ENCODE data around the gene KMT2E.

Gene KMT2E

GRCh38 chr7:105010504-105011130, 3.4 kb upstream of the KMT2E start:
- Histone ChIP-seq H4K8ac (ENCODE audit: low read depth, low read length) (no peak overlapping the region), H3K27ac (ENCODE audit: low read depth, low read length) (no peak overlapping the region), H3K9ac (ENCODE audit: low read length) (no peak overlapping the region), H2AFZ (ENCODE audit: insufficient read depth, low read length, poor library complexity) (no peak overlapping the region), H3K9me3 (ENCODE audit: insufficient read depth, low read depth, low read length) (no peaks in the 10 kb centered on the region), H2BK12ac (ENCODE audit: low read length) (no peak overlapping the region), H3K79me2 (ENCODE audit: control insufficient read depth, insufficient read depth, low read length, poor library complexity) (peaks cover 40% of the 10 kb centered on the region), H4K12ac (ENCODE audit: low read depth, low read length) (no peak overlapping the region), H2BK120ac (ENCODE audit: insufficient read depth, low read length, poor library complexity) (no peak overlapping the region), H3K4me3 (ENCODE audit: low read depth, low read length) (no peak overlapping the region), H3K4me1 (ENCODE audit: control insufficient read depth in 1 of 2, insufficient read depth in 2 of 2, low read length in 2 of 2) (peaks cover 4 to 9% of the 10 kb centered on the region in 2 experiments), H3K4me2 (ENCODE audit: low read length) (peak overlapping the region; percentile 64), H3K23ac (ENCODE audit: low read length) (no peak overlapping the region), H2BK5ac (ENCODE audit: low read depth, low read length, poor library complexity) (no peak overlapping the region), H3K36me3 (ENCODE audit: control insufficient read depth in 1 of 2, insufficient read depth in 2 of 2, low read length in 2 of 2) (peaks cover 3 to 4% of the 10 kb centered on the region in 2 experiments), H3K18ac (ENCODE audit: low read length) (no peak overlapping the region), H3K14ac (ENCODE audit: low read length) (no peak overlapping the region), H4K91ac (ENCODE audit: low read depth, low read length) (no peak overlapping the region), H3K79me1 (ENCODE audit: low read length) (peaks cover 30% of the 10 kb centered on the region), H3K4ac (ENCODE audit: low read depth, low read length) (peak overlapping the region; percentile 76), H2AK5ac (ENCODE audit: low read length) (no peak overlapping the region), H3K27me3 (ENCODE audit: insufficient read depth, low read length) (no peaks in the 10 kb centered on the region)
- peak in 1 of 2 donors; percentile 65 for DNase-seq
- WGBS (ENCODE audit: extremely low coverage, insufficient coverage, insufficient read length), result no CpG with 5 or more reads among the region's 5 CpGs

DNA sequence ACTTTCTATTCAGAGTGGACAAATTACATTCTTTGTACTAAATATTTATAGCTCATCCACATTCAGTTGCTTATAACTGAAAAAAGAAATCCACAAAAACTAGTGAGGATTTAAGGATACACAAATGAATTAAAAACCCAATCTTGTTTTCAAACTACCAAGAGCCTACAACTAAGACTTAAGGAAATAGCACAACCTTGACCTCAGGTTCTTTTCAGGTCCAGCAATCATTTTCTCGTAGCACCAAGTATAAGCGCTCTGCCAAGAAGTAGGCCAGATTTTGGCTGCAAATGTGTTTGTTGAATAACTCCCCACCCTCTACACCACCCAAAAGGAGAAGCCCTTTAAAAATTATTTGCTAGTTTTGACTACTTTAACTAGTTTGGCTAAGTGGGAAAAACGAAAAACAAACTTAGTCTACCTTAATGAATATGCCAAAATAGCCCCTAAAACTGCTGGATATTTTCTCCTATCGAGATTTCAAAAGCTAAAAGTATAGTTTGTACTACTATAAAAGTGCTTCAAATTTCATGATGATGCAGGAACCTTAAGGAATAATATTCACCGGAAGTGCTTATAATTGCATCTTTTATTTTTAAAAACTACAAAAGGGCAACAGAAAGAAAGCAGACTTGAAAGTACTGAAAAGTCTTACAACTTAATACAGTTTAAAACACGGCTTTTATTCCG, 2.7 kb upstream of the KMT2E start:
- no peak overlapping the region for H3K4me3 ChIP-seq (ENCODE audit: low read depth, low read length)
- DNase-seq, result peak in 1 of 2 donors; percentile 24
- no peak overlapping the region for H4K8ac ChIP-seq (ENCODE audit: low read depth, low read length)
- H3K27me3 ChIP-seq (ENCODE audit: insufficient read depth, low read length), result no peaks in the 10 kb centered on the region
- H3K14ac ChIP-seq (ENCODE audit: low read length), result no peak overlapping the region
- no peak overlapping the region for H2AK5ac ChIP-seq (ENCODE audit: low read length)
- H3K18ac ChIP-seq (ENCODE audit: low read length), result no peak overlapping the region
- no peak overlapping the region for H2BK5ac ChIP-seq (ENCODE audit: low read depth, low read length, poor library complexity)
- H3K27ac ChIP-seq (ENCODE audit: low read depth, low read length), result no peak overlapping the region
- peaks cover 30% of the 10 kb centered on the region for H3K79me1 ChIP-seq (ENCODE audit: low read length)
- no peak overlapping the region for H4K91ac ChIP-seq (ENCODE audit: low read depth, low read length)
- H3K4me2 ChIP-seq (ENCODE audit: low read length), result peak overlapping the region; percentile 75
- peaks cover 36% of the 10 kb centered on the region for H3K79me2 ChIP-seq (ENCODE audit: control insufficient read depth, insufficient read depth, low read length, poor library complexity)
- H3K36me3 ChIP-seq (ENCODE audit: control insufficient read depth in 1 of 2, insufficient read depth in 2 of 2, low read length in 2 of 2), result peaks cover 3 to 4% of the 10 kb centered on the region in 2 experiments
- no peak overlapping the region for H2BK12ac ChIP-seq (ENCODE audit: low read length)
- no CpG with 5 or more reads among the region's 7 CpGs for WGBS (ENCODE audit: extremely low coverage, insufficient coverage, insufficient read length)
- peaks cover 4 to 6% of the 10 kb centered on the region in 2 experiments for H3K4me1 ChIP-seq (ENCODE audit: control insufficient read depth in 1 of 2, insufficient read depth in 2 of 2, low read length in 2 of 2)
- no peak overlapping the region for H2BK120ac ChIP-seq (ENCODE audit: insufficient read depth, low read length, poor library complexity)
- H4K12ac ChIP-seq (ENCODE audit: low read depth, low read length), result no peak overlapping the region
- no peak overlapping the region for H3K23ac ChIP-seq (ENCODE audit: low read length)
- peak overlapping the region; percentile 99 for H3K4ac ChIP-seq (ENCODE audit: low read depth, low read length)
- H3K9ac ChIP-seq (ENCODE audit: low read length), result peak overlapping the region; percentile 63
- no peak overlapping the region for H2AFZ ChIP-seq (ENCODE audit: insufficient read depth, low read length, poor library complexity)
- H3K9me3 ChIP-seq (ENCODE audit: insufficient read depth, low read depth, low read length), result no peaks in the 10 kb centered on the region

DNA sequence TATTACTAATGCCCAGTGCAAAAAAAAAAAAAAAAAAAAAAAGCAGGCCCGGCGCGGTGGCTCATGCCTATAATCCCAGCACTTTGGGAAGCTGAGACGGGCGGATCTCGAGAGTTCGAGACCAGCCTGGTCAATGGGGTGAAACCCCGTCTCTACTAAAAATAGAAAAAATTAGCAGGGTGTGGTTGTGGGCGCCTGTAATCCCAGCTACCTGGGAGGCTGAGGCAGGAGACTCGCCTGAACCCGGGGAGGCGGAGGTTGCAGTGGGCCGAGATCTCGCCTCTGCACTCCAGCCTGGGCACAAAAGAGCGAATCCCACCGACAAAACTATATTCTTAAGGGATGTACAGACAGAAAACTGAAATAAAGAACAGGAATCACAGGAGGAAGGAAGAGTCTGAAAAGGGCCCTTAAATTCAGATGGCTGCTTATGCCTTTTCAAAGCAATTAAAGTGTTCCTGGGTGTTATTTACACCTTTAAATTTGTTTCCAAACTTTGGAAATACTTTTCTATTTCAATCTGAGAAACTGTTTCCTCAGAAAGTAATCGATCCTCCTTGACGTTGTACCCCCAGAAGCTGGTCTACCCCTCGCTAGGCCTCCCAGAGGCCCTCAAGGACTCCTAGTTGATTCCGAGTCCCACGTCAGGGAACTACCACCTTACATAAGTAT, 2.0 kb upstream of the KMT2E start:
- peaks cover 3 to 4% of the 10 kb centered on the region in 2 experiments for H3K36me3 ChIP-seq (ENCODE audit: control insufficient read depth in 1 of 2, insufficient read depth in 2 of 2, low read length in 2 of 2)
- H4K91ac ChIP-seq (ENCODE audit: low read depth, low read length), result peak overlapping the region; percentile 96
- H4K12ac ChIP-seq (ENCODE audit: low read depth, low read length), result peak overlapping the region; percentile 77
- H3K23ac ChIP-seq (ENCODE audit: low read length), result no peak overlapping the region
- H2BK120ac ChIP-seq (ENCODE audit: insufficient read depth, low read length, poor library complexity), result peak overlapping the region; percentile 98
- H3K9me3 ChIP-seq (ENCODE audit: insufficient read depth, low read depth, low read length), result no peaks in the 10 kb centered on the region
- H3K4me3 ChIP-seq (ENCODE audit: low read depth, low read length), result peak overlapping the region; percentile 81
- H2AK5ac ChIP-seq (ENCODE audit: low read length), result peak overlapping the region; percentile 93
- H2BK12ac ChIP-seq (ENCODE audit: low read length), result peak overlapping the region; percentile 13
- peaks cover 36% of the 10 kb centered on the region for H3K79me2 ChIP-seq (ENCODE audit: control insufficient read depth, insufficient read depth, low read length, poor library complexity)
- peak overlapping the region; percentile 95 for H3K14ac ChIP-seq (ENCODE audit: low read length)
- H3K9ac ChIP-seq (ENCODE audit: low read length), result peak overlapping the region; percentile 88
- peaks cover 2 to 6% of the 10 kb centered on the region in 2 experiments for H3K4me1 ChIP-seq (ENCODE audit: control insufficient read depth in 1 of 2, insufficient read depth in 2 of 2, low read length in 2 of 2)
- peak overlapping the region; percentile 70 for H2AFZ ChIP-seq (ENCODE audit: insufficient read depth, low read length, poor library complexity)
- H3K79me1 ChIP-seq (ENCODE audit: low read length), result peaks cover 30% of the 10 kb centered on the region
- peak overlapping the region; percentile 99 for H3K4ac ChIP-seq (ENCODE audit: low read depth, low read length)
- WGBS (ENCODE audit: extremely low coverage, insufficient coverage, insufficient read length), result no CpG with 5 or more reads among the region's 21 CpGs
- no peaks in the 10 kb centered on the region for H3K27me3 ChIP-seq (ENCODE audit: insufficient read depth, low read length)
- peak in 1 of 2 donors; percentile 37 for DNase-seq
- peak overlapping the region; percentile 99 for H3K27ac ChIP-seq (ENCODE audit: low read depth, low read length)
- peak overlapping the region; percentile 99 for H2BK5ac ChIP-seq (ENCODE audit: low read depth, low read length, poor library complexity)
- peak overlapping the region; percentile 70 for H3K4me2 ChIP-seq (ENCODE audit: low read length)
- H3K18ac ChIP-seq (ENCODE audit: low read length), result peak overlapping the region; percentile 90
- peak overlapping the region; percentile 94 for H4K8ac ChIP-seq (ENCODE audit: low read depth, low read length)

DNA sequence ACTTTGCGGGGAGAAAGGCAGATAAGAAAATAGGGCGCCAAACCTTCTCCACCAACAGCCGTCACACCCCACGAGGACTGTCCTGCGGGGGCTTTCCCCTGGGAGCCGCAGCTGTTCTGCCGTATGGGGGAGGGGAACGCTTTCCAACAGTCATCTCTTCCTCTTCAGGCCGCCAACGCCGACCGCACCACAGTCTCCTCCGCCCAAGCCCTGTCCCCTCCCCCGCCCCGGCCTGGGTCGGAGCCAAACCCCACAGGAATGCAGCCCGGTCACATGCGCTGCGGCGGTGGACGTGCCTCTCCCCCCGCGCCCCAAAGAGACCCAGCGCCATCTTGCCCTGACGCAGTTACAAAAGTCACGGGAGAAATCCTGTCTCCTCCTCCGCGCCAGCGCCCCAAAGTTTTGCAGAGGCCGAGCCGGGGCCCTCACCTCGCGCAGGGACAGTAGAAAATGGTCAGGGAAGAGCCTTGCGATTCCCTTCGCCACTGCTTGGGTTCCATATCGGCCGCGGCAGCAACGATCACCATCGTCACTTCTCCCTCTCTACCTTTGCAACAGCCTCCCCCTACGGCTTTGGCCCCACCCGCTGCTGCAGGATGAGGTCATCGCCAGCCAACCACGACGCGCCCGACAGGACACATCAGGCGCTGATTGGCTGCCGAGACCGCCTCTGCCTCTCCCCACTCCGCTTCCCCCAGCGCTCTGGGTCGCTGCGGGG, 1.3 kb upstream of the KMT2E start:
- Histone ChIP-seq H3K23ac (ENCODE audit: low read length) (no peak overlapping the region), H2BK5ac (ENCODE audit: low read depth, low read length, poor library complexity) (peak overlapping the region; percentile 99), H3K27ac (ENCODE audit: low read depth, low read length) (peak overlapping the region; percentile 99), H4K91ac (ENCODE audit: low read depth, low read length) (peak overlapping the region; percentile 98), H3K9me3 (ENCODE audit: insufficient read depth, low read depth, low read length) (no peaks in the 10 kb centered on the region), H3K79me2 (ENCODE audit: control insufficient read depth, insufficient read depth, low read length, poor library complexity) (peaks cover 32% of the 10 kb centered on the region), H3K9ac (ENCODE audit: low read length) (peak overlapping the region; percentile 95), H2BK12ac (ENCODE audit: low read length) (no peak overlapping the region), H2AFZ (ENCODE audit: insufficient read depth, low read length, poor library complexity) (peak overlapping the region; percentile 56), H3K36me3 (ENCODE audit: control insufficient read depth in 1 of 2, insufficient read depth in 2 of 2, low read length in 2 of 2) (peaks cover 3 to 4% of the 10 kb centered on the region in 2 experiments), H3K79me1 (ENCODE audit: low read length) (peaks cover 30% of the 10 kb centered on the region), H3K14ac (ENCODE audit: low read length) (peak overlapping the region; percentile 98), H2BK120ac (ENCODE audit: insufficient read depth, low read length, poor library complexity) (peak overlapping the region; percentile 98), H3K18ac (ENCODE audit: low read length) (peak overlapping the region; percentile 98), H3K4ac (ENCODE audit: low read depth, low read length) (peak overlapping the region; percentile 97), H4K8ac (ENCODE audit: low read depth, low read length) (peak overlapping the region; percentile 99), H3K4me3 (ENCODE audit: low read depth, low read length) (peak overlapping the region; percentile 96), H3K4me2 (ENCODE audit: low read length) (peak overlapping the region; percentile 80), H2AK5ac (ENCODE audit: low read length) (peak overlapping the region; percentile 93), H4K12ac (ENCODE audit: low read depth, low read length) (peak overlapping the region; percentile 77), H3K4me1 (ENCODE audit: control insufficient read depth in 1 of 2, insufficient read depth in 2 of 2, low read length in 2 of 2) (peaks cover 0 to 2% of the 10 kb centered on the region in 2 experiments), H3K27me3 (ENCODE audit: insufficient read depth, low read length) (no peaks in the 10 kb centered on the region)
- peak; percentile 97 to 98 for DNase-seq
- no CpG with 5 or more reads among the region's 54 CpGs for WGBS (ENCODE audit: extremely low coverage, insufficient coverage, insufficient read length)

Measured in trophoblast cell (in vitro differentiated cells and primary cell).